ENCODE results near the gene GPX5.

Gene GPX5

DNA sequence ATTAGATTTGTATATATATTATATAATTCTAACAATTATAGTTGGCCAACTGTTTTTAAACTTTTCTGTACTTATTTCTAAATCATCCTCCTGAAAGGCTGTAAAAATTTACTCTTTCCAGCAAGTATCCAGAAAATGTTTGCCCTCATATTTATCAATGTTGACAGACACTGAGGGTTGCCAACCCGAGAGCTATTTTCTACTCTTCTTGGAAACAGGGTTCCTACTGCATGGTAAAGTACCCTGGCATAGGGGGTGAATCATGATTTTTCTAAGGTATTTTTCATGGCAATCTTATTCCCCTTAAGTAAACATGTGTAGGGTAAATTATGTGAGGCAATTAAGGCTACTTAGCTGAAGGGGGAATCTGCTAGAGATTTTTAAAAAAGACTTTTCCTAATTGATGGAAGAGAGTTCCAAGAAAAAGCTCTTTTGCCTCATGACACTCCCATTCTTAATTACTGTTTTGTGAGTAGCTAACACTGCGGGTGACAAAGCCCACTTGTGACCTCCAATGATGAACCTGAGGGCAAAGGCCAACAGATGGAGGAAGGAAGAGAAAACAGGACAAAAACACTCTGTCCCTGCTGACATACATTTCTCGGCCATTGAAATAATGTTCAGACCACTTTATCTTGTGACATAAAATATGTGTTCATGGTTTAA, 37.9 kb downstream of the GPX5 start:
- no peak for DNase-seq

DNA sequence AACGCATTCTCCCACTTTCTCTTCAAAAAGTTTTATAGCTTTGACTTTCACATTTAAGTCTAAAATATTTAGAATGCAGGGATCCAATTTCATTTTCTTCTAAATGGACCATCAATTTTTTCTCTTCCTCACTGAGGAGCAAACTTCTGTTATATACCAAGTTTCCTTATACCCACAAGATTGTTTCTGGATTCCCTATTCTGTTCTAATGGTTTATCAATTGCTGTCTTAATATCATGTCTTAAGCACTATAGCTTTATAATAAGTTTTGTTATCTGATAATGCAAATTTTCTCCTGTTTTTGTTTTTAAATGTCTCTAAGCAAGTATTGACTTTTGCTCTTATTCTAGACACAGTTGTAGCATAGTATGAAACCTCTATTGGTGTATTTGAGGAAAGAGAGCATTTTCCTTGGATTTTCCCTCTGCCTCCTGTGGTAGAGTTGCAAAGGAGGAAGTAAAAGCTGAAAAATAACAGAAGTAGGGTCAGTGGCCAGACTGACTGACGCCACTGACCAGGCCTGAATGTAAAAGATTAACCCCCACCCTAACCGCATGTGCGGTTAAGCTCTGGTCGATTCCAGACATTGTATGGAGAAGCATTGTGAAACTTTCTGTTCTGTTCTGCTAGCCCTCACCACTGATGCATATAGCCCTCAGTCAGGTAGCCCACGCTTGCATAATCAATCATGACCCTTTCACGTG, 40.3 kb downstream of the GPX5 start:
- DNase-seq: no peak

DNA sequence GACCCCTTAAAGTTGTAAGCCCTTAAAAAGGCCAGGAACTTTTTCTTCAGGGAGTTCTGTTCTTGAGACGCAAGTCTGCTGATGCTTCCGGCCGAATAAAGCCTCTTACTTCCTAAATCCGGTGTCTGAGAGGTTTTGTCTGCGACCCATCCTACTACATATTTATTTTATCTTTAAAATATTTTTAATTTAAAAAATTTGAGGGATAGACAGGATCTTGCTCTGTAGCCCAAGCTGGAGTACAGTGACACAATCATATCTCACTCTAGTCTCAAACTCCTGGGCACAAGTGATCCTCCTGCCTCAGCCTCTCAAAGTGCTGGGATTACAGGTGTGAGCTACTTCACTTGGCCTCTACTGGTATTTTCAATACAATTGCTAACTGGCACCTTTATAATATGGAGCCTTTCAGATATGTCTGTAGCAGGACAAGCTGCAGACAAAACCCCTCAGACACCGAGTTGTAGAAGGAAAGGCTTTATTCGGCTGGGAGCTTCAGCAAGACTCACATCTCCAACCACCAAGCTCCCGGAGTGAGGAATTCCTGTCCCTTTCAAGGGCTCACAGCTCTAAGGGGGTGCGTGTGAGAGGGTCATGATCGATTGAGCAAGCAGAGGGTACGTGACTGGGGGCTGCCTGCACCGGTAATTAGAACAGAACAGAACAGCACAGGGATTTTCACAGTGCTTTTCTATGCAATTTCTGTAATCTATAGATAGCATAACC, 41.0 kb downstream of the GPX5 start:
- no peak for DNase-seq

DNA sequence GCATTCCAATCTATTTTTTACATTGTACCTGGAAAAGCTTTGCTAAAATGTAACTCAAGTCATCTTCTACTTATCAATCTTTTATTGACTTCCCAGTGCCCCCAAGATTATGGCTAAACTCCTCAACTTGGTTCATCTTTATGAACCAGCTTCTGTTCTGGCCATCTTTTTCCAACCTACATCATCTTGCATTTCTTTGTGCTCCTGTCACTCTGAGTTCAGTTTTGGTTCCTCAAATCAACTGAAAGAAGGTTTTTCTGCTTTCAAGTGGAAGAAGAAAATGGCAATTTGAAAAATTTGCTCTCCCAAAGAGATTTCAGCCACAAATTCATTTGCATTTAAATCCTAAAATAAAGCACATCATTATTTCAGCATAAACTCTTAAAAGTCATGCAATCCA, 41.8 kb downstream of the GPX5 start:
- no peak for DNase-seq

DNA sequence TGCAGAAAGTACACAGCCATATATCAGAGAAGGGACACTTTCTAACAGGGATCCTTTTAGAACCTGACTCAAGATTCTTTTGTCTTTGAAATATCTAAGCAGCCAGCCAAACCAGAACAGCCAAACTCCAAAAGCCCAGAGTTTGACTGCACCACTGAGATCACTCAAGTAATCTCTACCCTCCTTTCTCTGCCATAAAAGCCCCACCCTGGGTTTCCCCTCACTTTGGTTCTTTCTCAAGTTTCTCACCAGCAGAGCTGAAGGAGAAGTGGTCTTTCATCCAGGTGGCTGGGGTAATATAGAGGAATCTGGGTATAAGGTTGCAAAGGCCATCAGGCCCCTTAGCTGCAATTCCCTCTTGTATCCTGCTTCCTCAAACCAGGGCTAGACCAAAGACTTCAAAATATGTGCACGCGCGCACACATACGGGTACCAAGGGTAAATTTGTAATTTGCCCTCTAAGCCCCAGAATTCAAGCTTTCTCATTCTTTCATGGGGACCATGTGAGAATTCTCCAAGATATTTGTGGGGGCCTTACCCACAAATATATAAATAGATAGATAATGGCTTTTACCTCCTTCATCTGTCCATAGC, 42.9 kb downstream of the GPX5 start:
- DNase-seq: no peak

- DNase-seq: no peak
Observed at GRCh38 chr6:28569748-28570147, 44.1 kb downstream of the GPX5 start.

- DNase-seq: no peak
Observed at GRCh38 chr6:28580475-28580874, 54.8 kb downstream of the GPX5 start.

DNA sequence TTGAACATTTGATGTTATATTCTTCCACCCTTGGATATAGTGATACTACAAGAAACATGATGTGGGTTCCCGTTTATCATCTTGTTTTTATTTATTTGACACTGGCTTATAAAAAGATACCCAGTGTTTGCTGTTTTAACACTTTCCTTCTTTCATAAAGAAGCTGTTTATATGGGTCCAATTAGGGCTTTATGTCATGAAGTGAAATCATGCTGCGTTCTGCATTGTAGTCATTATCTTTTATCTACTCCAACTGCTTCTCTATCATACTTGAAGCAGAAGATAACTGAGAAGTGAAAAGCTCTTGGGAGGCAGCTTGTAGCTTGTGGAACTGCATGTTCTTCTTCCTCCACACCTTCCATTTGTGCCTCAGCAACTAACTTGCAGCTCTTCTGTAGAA, 57.8 kb downstream of the GPX5 start:
- no peak for DNase-seq
